WTC11 (cell line): ENCODE measurements around the gene RNF113B. TPM values are rescaled to one million over a fixed set of nuclear protein-coding genes. Genes with fewer than 3 reads are reported as not detected.

Experiments used
- ATAC-seq: fragments of 200-7000 bp; cut with Tn5 transposase; 2 replicates; pipeline ENCODE4 v1.10.0; 2021; ENCODE audit warnings: mild to moderate bottlenecking, moderate library complexity
- CTCF ChIA-PET: fragments of 300-600 bp; sonication (Branson Sonifier 250); formaldehyde crosslinking; loops from one replicate; lab custom pipeline; 2021; ENCODE audit warnings: antibody characterized with exemption; lab: Charles Lee
- POLR2A ChIA-PET: fragments of 350-600 bp; sonication (Branson Sonifier 250); formaldehyde crosslinking; loops from one replicate; lab custom pipeline; 2021; ENCODE audit warnings: antibody characterized with exemption; lab: Charles Lee
- DNase-seq: peaks from one replicate; pipeline ENCODE4 v3.0.0; 2021; ENCODE audit warnings: low spot score
- H3K27ac Mint-ChIP-seq: 2 replicates; pipeline ENCODE4 v1.8.0; 2021; ENCODE audit warnings: mixed read lengths
- H3K27me3 Mint-ChIP-seq: 2 replicates; pipeline ENCODE4 v1.8.0; 2021; ENCODE audit warnings: low read depth, mild to moderate bottlenecking, moderate library complexity, mixed read lengths
- H3K36me3 Mint-ChIP-seq: 2 replicates; pipeline ENCODE4 v1.8.0; 2021; ENCODE audit warnings: mixed read lengths
- H3K4me1 Mint-ChIP-seq: 2 replicates; pipeline ENCODE4 v1.8.0; 2022; ENCODE audit warnings: mixed read lengths
- H3K4me3 Mint-ChIP-seq: 2 replicates; pipeline ENCODE4 v1.8.0; 2021; ENCODE audit warnings: mild to moderate bottlenecking, moderate library complexity, mixed read lengths
- H3K9me3 Mint-ChIP-seq: 2 replicates; pipeline ENCODE4 v1.8.0; 2021; ENCODE audit warnings: mixed read lengths
- ATF1 ChIP-seq: sonication (generic); formaldehyde crosslinking; IDR thresholded peaks from 2 replicates; pipeline ENCODE4 v1.8.1; 2023; ENCODE audit warnings: mild to moderate bottlenecking, moderate library complexity, missing genetic modification reagents
- CBFB ChIP-seq: sonication (generic); formaldehyde crosslinking; IDR thresholded peaks from 2 replicates; pipeline ENCODE4 v1.8.1; 2022; ENCODE audit warnings: mild to moderate bottlenecking, low read depth, missing genetic modification reagents
- CREB1 ChIP-seq: sonication (generic); formaldehyde crosslinking; IDR thresholded peaks from 2 replicates; pipeline ENCODE4 v1.8.0; 2023; ENCODE audit warnings: mild to moderate bottlenecking, missing genetic modification reagents
- E2F4 ChIP-seq: sonication (generic); formaldehyde crosslinking; IDR thresholded peaks from 2 replicates; pipeline ENCODE4 v1.8.1; 2022; ENCODE audit warnings: low read depth, mild to moderate bottlenecking, moderate library complexity, missing genetic modification reagents, borderline replicate concordance
- ESRRA ChIP-seq: sonication (generic); formaldehyde crosslinking; IDR thresholded peaks from 2 replicates; pipeline ENCODE4 v1.8.1; 2022; ENCODE audit warnings: mild to moderate bottlenecking, missing genetic modification reagents, borderline replicate concordance
- FOXK1 ChIP-seq: sonication (generic); formaldehyde crosslinking; IDR thresholded peaks from 2 replicates; pipeline ENCODE4 v1.8.0; 2022; ENCODE audit warnings: mild to moderate bottlenecking, moderate library complexity, missing genetic modification reagents
- GTF2I ChIP-seq: fragments of 250-450 bp; sonication (Bioruptor Pico); conservative IDR thresholded peaks from 2 replicates; pipeline ENCODE4 v1.4.0; 2021; ENCODE audit warnings: mild to moderate bottlenecking
- HMGA2 ChIP-seq: fragments of 250-450 bp; sonication (Bioruptor Pico); IDR thresholded peaks from 2 replicates; pipeline ENCODE4 v1.4.0; 2021; ENCODE audit warnings: mild to moderate bottlenecking, moderate library complexity
- KAT7 ChIP-seq: sonication (generic); formaldehyde crosslinking; IDR thresholded peaks from 2 replicates; pipeline ENCODE4 v1.8.1; 2023; ENCODE audit warnings: missing genetic modification reagents, mild to moderate bottlenecking, borderline replicate concordance
- MXD4 ChIP-seq: fragments of 250-450 bp; sonication (Bioruptor Pico); IDR thresholded peaks from 2 replicates; pipeline ENCODE4 v1.8.0; 2021; ENCODE audit warnings: mild to moderate bottlenecking, moderate library complexity, borderline replicate concordance
- NR1H2 ChIP-seq: sonication (generic); formaldehyde crosslinking; IDR thresholded peaks from 2 replicates; pipeline ENCODE4 v1.9.0; 2021; ENCODE audit warnings: mild to moderate bottlenecking, moderate library complexity, missing genetic modification reagents
- STAT6 ChIP-seq: sonication (generic); formaldehyde crosslinking; conservative IDR thresholded peaks from 2 replicates; pipeline ENCODE4 v1.8.1; 2023; ENCODE audit warnings: mild to moderate bottlenecking, low read depth, missing genetic modification reagents, moderate library complexity
- ZNF219 ChIP-seq: sonication (generic); formaldehyde crosslinking; IDR thresholded peaks from 2 replicates; pipeline ENCODE4 v1.8.0; 2023; ENCODE audit warnings: missing genetic modification reagents, mild to moderate bottlenecking, borderline replicate concordance
- ZNF263 ChIP-seq: sonication (generic); formaldehyde crosslinking; IDR thresholded peaks from 2 replicates; pipeline ENCODE4 v1.8.1; 2022; ENCODE audit warnings: low read depth, mild to moderate bottlenecking, moderate library complexity, missing genetic modification reagents
- ZNF317 ChIP-seq: sonication (generic); formaldehyde crosslinking; IDR thresholded peaks from 2 replicates; pipeline ENCODE4 v1.8.1; 2023; ENCODE audit warnings: low read depth, mild to moderate bottlenecking, moderate library complexity, missing genetic modification reagents, borderline replicate concordance
- ZNF416 ChIP-seq: fragments of 250-450 bp; sonication (Bioruptor Pico); IDR thresholded peaks from 2 replicates; pipeline ENCODE4 v1.9.0; 2021; ENCODE audit warnings: mild to moderate bottlenecking, inconsistent platforms
- ZNF532 ChIP-seq: fragments of 250-450 bp; sonication (Bioruptor Pico); IDR thresholded peaks from 2 replicates; pipeline ENCODE4 v1.9.0; 2021; ENCODE audit warnings: mild to moderate bottlenecking, borderline replicate concordance
- total RNA-seq: library from RNA; stranded (reverse); gene quantifications from 3 replicates; pipeline ENCODE4 v1.2.3, GENCODE V29; 2021
- TF ChIP-seq, protein P1 (sequence below): sonication (generic); formaldehyde crosslinking; IDR thresholded peaks from 2 replicates; pipeline ENCODE4 v1.8.1; 2022; ENCODE audit warnings: mild to moderate bottlenecking, missing genetic modification reagents, moderate library complexity, borderline replicate concordance
- TF ChIP-seq, protein P2 (sequence below): sonication (generic); formaldehyde crosslinking; conservative IDR thresholded peaks from 2 replicates; pipeline ENCODE4 v1.8.1; 2022; ENCODE audit warnings: mild to moderate bottlenecking, missing genetic modification reagents
- TF ChIP-seq, protein P3 (sequence below): fragments of 250-450 bp; sonication (Bioruptor Pico); conservative IDR thresholded peaks from 2 replicates; pipeline ENCODE4 v1.9.0; 2021; ENCODE audit warnings: mild to moderate bottlenecking

The RNF113B gene
- total RNA-seq, 1 experiment from 2014 or later = not detected

- peaks cover 14% of the 10 kb centered on the region; the same call in 1 of the 2 replicates for H3K36me3 Mint-ChIP-seq
- TF ChIP-seq CREB1 (CRISPR knock-in tag) (no peak), FOXK1 (no peak), NR1H2 (CRISPR knock-in tag) (no peak), GTF2I (CRISPR knock-in tag) (no peak), ZNF416 (CRISPR knock-in tag) (no peak), ZNF263 (CRISPR knock-in tag) (no peak), ZNF219 (CRISPR knock-in tag) (no peak), ATF1 (no peak), HMGA2 (CRISPR knock-in tag) (no peak), MXD4 (CRISPR knock-in tag) (no peak), E2F4 (no peak), CBFB (CRISPR knock-in tag) (no peak), ESRRA (CRISPR knock-in tag) (no peak), STAT6 (CRISPR knock-in tag) (no peak), ZNF532 (no peak), KAT7 (CRISPR knock-in tag) (no peak), ZNF317 (CRISPR knock-in tag) (no peak)
- TF ChIP-seq, protein P1, sequence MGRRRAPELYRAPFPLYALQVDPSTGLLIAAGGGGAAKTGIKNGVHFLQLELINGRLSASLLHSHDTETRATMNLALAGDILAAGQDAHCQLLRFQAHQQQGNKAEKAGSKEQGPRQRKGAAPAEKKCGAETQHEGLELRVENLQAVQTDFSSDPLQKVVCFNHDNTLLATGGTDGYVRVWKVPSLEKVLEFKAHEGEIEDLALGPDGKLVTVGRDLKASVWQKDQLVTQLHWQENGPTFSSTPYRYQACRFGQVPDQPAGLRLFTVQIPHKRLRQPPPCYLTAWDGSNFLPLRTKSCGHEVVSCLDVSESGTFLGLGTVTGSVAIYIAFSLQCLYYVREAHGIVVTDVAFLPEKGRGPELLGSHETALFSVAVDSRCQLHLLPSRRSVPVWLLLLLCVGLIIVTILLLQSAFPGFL (CRISPR knock-in tag) = no peak
- TF ChIP-seq, protein P2, sequence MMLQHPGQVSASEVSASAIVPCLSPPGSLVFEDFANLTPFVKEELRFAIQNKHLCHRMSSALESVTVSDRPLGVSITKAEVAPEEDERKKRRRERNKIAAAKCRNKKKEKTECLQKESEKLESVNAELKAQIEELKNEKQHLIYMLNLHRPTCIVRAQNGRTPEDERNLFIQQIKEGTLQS (CRISPR knock-in tag) = no peak
- TF ChIP-seq, protein P3, sequence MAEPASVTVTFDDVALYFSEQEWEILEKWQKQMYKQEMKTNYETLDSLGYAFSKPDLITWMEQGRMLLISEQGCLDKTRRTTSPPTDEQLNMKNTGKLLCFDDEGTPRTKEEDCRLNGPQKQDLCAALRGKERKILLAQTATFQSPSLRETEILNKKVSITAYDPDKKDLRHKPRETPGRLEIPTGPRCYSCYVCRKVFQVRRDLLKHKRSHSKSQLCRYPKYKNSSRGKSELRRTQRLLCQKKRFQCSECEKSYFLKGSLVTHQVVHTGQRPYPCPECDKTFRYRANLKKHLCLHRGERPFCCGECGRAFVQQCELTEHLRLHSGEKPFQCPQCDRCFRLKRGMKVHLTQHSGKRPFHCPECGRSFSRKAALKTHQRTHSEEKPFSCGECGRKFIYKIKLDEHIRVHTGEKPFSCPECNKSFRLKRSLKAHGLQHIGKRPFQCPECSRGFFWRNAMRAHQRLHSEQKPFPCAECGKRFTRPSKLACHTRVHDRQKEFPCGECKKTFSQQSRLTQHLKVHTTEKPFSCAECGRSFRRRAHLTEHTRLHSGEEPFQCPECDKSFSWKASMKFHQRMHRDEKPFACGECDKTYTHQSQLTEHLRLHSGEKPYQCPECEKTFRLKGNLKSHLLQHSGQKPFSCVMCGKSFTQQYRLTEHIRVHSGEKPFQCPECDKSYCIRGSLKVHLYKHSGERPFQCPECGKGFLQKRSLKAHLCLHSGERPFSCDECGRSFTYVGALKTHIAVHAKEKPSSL (CRISPR knock-in tag) = no peak
Observed at GRCh38 chr13:98223741-98224140, 46.7 kb upstream of the RNF113B start.

More at GRCh38 chr13:98223741-98224140, 46.7 kb upstream of the RNF113B start:
- DNase-seq = no peak
- no peak overlapping the region for H3K4me3 Mint-ChIP-seq
- no peaks in the 10 kb centered on the region; the same call in 1 of the 2 replicates for H3K27me3 Mint-ChIP-seq
- H3K4me1 Mint-ChIP-seq = peaks cover 22% of the 10 kb centered on the region
- H3K27ac Mint-ChIP-seq = no peak overlapping the region
- CTCF ChIA-PET = interaction anchor here (1.6 kb wide), 1 partner anchor 23 kb away, joined by 5 read pairs; no protein-coding TSS in a partner anchor
- POLR2A ChIA-PET = interaction anchor here (0.7 kb wide), 1 partner anchor 291 kb away, joined by 4 read pairs; no protein-coding TSS in a partner anchor
- no peak for ATAC-seq
- H3K9me3 Mint-ChIP-seq = peaks cover 3% of the 10 kb centered on the region; the same call in 1 of the 2 replicates
